ENCODE data around the gene IPO4.
A peak's percentile ranks its signal among the peaks of the same experiment; 100 is the strongest.

The IPO4 gene

GRCh38 chr14:24146978-24147760 lies 41.4 kb downstream of the IPO4 start, which contains the start of gene RNF31:
TSS of gene RNF31 (plus strand) at chr14:24147498. CDS start at chr14:24147699, 201 bp downstream.
- peak; percentile 99 for DNase-seq

GRCh38 chr14:24146453-24146977 lies 42.1 kb downstream of the IPO4 start, which contains the start of gene PSME2:
TSS of gene PSME2 (minus strand) at chr14:24146610. CDS start at chr14:24146581, 29 bp downstream.
- DNase-seq: peak; percentile 98

GRCh38 chr14:24145690-24146452 lies 42.7 kb downstream of the IPO4 start:
- DNase-seq: no peak

- no peak for DNase-seq
Measured at GRCh38 chr14:24145219-24145618, 43.4 kb downstream of the IPO4 start.

GRCh38 chr14:24144451-24144850 lies 44.2 kb downstream of the IPO4 start:
- DNase-seq: no peak

- DNase-seq: no peak
Measured at GRCh38 chr14:24143511-24143910, 45.1 kb downstream of the IPO4 start.

GRCh38 chr14:24141097-24141880 lies 47.3 kb downstream of the IPO4 start, which contains the start of gene EMC9:
TSS of gene EMC9 (minus strand) at chr14:24141591. CDS start at chr14:24141304, 287 bp downstream.
- DNase-seq: peak; percentile 100

GRCh38 chr14:24139272-24139934 lies 49.2 kb downstream of the IPO4 start:
- DNase-seq: no peak

GRCh38 chr14:24138396-24139271 lies 50.0 kb downstream of the IPO4 start:
- no peak for DNase-seq

GRCh38 chr14:24137529-24138395 lies 50.9 kb downstream of the IPO4 start:
- DNase-seq: no peak

- DNase-seq: no peak
Measured at GRCh38 chr14:24136684-24137528, 51.7 kb downstream of the IPO4 start.

- DNase-seq: peak; percentile 93
Measured at GRCh38 chr14:24135834-24136683, 52.6 kb downstream of the IPO4 start, which contains the start of gene PSME1. TSS of gene PSME1 (plus strand) at chr14:24136194. CDS start at chr14:24136263, 69 bp downstream.

GRCh38 chr14:24135584-24135833 lies 53.1 kb downstream of the IPO4 start:
- DNase-seq: no peak

- no peak for DNase-seq
Measured at GRCh38 chr14:24133735-24134134, 54.9 kb downstream of the IPO4 start.

GRCh38 chr14:24132976-24133375 lies 55.6 kb downstream of the IPO4 start:
- no peak for DNase-seq

GRCh38 chr14:24132061-24132685 lies 56.4 kb downstream of the IPO4 start:
- DNase-seq: no peak

- no peak for DNase-seq
Measured at GRCh38 chr14:24131549-24131966, 57.1 kb downstream of the IPO4 start.

Measured in NCI-H1092 (cell line).